ENCODE data around the gene PARP15. TPM values are rescaled to one million over a fixed set of nuclear protein-coding genes. Genes with fewer than 3 reads are reported as not detected.

The PARP15 gene
- total and polyA plus RNA-seq, 12 donors, result 0.21 to 1.7 (median 0.60) TPM

- no peak for TF ChIP-seq CTCF (IDR thresholded peaks at IDR 0.05)
- H3K27ac ChIP-seq, result no peak overlapping the region
- ATAC-seq (no peak), DNase-seq (no peak)
- H3K4me1 ChIP-seq, result no peaks in the 10 kb centered on the region
- no peaks in the 10 kb centered on the region for H3K36me3 ChIP-seq
- intact Hi-C loops (cut with DNase I), result no loop called here
- no peak overlapping the region for H3K4me3 ChIP-seq
- H3K27me3 ChIP-seq, result peaks cover 0 to 4% (median 0%) of the 10 kb centered on the region in 7 donors
- H3K9me3 ChIP-seq, result no peaks in the 10 kb centered on the region
Measured at GRCh38 chr3:122594025-122594424, 16.6 kb downstream of the PARP15 start.

GRCh38 chr3:122598151-122598550 lies 20.7 kb downstream of the PARP15 start:
- Histone ChIP-seq H3K27me3 (peaks cover 0 to 6% (median 0%) of the 10 kb centered on the region in 7 donors), H3K27ac (no peak overlapping the region), H3K4me3 (no peak overlapping the region), H3K4me1 (no peaks in the 10 kb centered on the region), H3K36me3 (no peaks in the 10 kb centered on the region), H3K9me3 (no peaks in the 10 kb centered on the region)
- 73 to 80% methylated on average over 3 of the region's 3 CpGs for WGBS, 2 donors
- intact Hi-C loops (cut with DNase I), result no loop called here
- ATAC-seq (no peak), DNase-seq (no peak)
- TF ChIP-seq CTCF (IDR thresholded peaks at IDR 0.05), result no peak

- no peak for ATAC-seq
- intact Hi-C loops (cut with DNase I), result no loop called here
- WGBS, 2 donors, result 62 to 86% methylated on average over 4 of the region's 4 CpGs
Measured at GRCh38 chr3:122598556-122598955, 21.1 kb downstream of the PARP15 start.

GRCh38 chr3:122602011-122602710 lies 24.7 kb downstream of the PARP15 start:
- Histone ChIP-seq H3K27ac (no peak overlapping the region), H3K9me3 (no peaks in the 10 kb centered on the region), H3K27me3 (peaks cover 0 to 6% (median 0%) of the 10 kb centered on the region in 7 donors), H3K36me3 (no peaks in the 10 kb centered on the region), H3K4me1 (no peaks in the 10 kb centered on the region), H3K4me3 (no peak overlapping the region)
- ATAC-seq, result no peak
- WGBS, 2 donors, result 67 to 70% methylated on average over 5 of the region's 5 CpGs
- DNase-seq, result no peak
- intact Hi-C loops (cut with DNase I), result no loop called here
- TF ChIP-seq CTCF (IDR thresholded peaks at IDR 0.05), result no peak

More at GRCh38 chr3:122598556-122598955, 21.1 kb downstream of the PARP15 start:
- TF ChIP-seq CTCF (IDR thresholded peaks at IDR 0.05), result no peak
- DNase-seq, result no peak
- Histone ChIP-seq H3K4me1 (no peaks in the 10 kb centered on the region), H3K4me3 (no peak overlapping the region), H3K9me3 (no peaks in the 10 kb centered on the region), H3K27ac (no peak overlapping the region), H3K36me3 (no peaks in the 10 kb centered on the region), H3K27me3 (peaks cover 0 to 6% (median 0%) of the 10 kb centered on the region in 7 donors)
